NCI-H187 treated with DMSO at 0.1 percent for 48 hours (cell line): Measurements from ENCODE around the gene KTN1.

ENCODE experiments used
- DNase-seq: peaks from one replicate; lab custom pipeline; 2025; lab: John Stamatoyannopoulos, UW

The KTN1 gene

DNA sequence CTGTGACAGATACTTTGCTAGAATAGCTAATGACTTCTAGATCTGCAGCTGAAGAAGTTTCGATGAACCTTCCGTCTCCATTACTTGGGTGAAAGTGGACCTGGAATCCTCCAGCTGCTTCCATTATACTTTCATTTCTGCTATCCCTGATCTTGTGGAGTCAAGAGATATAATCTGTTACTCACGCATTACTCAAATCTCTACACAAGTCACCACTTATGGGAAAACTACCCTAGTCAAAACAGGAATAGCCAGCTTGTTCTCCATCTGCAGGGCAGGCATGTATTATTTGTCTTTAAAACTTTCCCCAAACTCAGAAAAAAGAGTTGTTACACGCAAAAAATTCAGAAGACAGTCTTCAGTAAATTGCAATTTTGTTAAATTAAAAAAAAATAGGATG is 2.8 kb upstream of the KTN1 start:
- DNase-seq, result no peak

DNA sequence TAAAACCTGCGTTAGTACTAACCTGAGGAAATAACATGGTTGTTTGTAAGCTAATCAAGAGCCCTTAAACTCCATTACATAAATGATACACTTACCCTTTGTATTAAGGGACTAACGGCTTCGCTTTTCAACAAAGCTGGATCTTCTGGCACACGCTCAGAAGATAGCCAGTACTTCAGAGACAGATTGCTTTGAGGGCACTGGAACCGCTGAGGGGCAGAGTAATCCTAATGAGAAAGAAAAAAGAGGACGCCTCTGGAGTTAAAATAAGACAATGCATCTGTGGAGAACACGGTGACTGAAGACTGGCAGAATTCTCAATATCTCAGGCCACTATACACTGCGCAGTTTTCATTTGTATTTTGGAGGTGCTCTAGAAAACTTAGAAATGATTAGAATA is 1.5 kb upstream of the KTN1 start:
- no peak for DNase-seq

DNA sequence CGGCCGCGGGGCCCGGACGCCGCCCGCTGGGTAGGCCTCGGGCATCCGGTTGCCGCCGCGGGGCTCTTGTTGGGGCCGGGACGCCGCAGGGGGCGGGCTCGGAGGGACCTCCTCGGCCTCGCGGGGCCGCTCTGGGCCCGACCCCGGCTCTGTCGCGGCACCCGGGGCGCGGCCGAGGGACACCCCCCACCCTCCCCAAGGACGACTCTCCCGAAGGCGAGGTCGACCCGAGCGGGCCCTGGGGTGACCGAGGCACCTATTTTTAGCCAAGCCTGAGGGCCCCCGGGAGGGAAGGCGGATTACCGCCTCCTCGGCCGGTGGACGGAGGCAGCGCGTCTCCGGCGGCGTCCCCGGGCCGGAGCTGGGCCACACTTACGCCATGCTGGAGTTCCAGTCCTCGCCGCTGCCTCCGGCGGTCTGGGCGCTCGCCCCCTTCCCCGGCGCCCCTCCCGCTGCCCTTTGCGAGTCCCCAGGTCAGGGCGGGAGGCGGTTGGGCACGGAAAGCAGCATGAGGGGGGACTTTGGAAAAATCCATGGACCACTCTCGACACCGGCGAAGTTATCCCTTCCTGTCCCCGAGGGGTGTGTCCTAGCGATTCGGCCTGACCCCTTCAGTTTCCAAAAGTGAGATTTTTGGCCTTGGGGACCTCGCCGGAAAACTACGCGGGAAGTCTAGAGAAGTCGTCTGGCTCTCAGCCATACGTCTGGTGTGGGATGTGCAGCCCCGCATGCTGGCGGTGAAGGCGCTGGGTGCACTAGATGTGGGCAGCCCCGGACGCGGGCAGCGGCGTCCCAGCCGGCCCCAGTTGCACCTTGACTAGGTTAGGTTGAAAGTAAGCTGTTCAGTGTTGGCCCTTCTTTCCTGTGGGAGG is 699 bp downstream of the KTN1 start:
- no peak for DNase-seq

DNA sequence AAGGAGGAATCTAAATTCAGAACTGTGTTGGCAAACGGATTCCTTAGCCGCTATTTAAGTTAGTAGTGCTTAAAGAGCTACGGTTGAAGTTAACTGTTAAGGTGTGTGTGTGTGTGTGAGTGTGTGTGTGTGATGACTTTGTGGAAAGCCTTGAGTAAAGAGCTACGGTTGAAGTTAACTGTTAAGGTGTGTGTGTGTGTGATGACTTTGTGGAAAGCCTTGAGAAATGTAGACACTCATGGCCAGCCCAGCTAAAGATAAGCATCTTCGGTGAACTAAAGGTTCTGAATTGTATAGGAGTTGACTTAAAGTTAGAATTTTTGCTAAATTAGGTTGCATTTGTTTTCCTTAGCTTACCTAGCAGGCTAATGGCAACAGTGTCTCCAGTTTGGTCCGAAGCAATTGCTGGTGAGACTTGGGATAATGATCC is 1.4 kb downstream of the KTN1 start:
- no peak for DNase-seq

DNA sequence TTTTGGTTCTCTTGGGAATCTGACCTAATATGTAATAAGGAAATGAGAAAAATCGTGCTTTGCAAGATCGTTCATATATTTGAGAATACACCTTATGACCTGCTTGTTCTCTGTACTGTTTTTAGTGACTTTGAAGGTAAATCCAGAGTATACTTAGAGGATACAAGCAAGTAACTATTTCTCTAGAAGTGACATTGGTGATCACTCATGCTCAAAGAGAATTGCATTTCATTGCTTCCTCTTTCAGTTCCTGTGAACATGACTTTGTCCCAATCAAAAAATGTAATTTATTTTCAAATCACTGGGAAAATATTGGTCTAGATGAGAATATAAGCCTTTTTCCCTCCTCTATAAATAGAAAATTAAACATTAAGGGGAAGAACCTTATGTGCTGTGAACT is 2.7 kb downstream of the KTN1 start:
- no peak for DNase-seq

DNA sequence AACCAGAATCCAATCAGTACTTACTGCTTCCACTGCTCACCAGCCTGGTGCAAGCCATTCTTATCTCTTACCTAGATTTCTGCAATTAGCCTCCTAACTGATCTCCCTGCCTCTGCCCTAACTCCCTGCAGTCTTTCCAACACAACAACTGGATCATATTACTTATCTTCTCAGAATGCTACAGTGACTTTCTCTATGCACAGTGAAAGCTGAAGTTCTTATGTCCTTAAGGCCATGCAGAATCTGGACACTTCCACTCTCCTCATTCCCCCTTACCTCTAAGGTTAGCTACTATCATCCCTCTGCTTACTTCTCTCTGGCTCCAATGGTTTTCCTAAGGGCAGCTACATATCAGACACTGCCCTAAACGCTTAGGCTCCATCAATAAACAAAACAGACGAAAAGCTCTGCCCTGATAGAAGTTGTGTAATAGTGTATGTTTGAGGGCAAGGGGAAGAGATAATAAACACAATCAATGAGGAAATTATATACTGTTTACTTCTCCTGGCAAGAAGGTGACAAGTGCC is 4.0 kb downstream of the KTN1 start:
- peak; percentile 38 for DNase-seq

DNA sequence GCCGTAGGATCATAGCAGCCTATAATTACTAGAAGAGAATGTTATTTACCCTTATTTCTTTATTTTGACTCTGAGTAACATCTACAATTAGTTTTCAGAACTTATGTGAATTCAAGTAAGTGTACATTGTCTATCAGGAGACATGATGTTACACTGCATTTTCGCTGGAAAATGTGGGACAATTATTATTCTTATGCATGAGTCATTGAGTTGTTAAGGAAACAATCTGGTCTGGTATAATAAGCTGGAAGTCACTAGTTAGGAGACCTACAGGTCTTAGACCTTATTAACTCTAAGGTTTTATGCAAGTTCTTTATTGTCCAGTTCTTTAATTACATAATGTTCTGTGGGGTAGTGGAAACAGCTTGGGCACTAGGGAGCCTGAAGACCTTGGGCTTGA is 5.8 kb downstream of the KTN1 start:
- no peak for DNase-seq

DNA sequence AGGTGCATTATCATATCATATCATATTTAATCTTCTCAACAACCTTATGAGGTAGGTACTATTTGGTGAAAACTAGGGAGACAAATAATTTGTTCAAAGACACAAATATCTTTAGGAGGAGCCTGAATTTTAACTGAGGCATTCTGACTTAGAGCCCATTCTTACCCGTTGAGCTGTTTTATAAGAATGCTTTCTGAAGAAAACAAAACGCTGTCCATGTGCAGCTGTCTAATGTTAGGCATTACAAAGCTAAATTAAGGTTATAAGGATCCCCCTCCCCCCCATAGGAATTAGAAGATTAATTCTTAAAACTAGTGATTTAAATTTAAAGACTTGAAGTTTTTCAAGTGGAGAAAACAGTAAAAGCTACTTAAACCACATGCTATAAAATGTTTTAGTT is 6.4 kb downstream of the KTN1 start:
- no peak for DNase-seq

DNA sequence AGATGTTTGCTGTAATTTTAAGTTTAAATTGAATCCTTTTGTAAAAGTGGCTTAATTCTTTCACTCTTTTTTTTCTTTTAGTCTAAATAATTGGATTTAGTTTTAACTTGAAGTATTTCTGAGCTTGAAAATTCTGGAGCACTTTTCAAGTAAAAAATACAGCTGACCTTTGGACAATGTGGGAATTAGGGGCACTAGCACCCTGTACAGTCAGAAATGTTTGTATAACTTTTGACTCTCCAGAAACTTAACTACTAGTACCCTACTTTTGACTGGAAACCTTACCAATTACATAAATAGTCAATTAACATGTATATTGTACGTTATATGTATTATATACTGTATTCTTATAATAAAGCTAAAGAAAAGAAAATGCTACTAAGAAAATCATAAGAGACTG is 7.8 kb downstream of the KTN1 start:
- DNase-seq, result no peak

DNA sequence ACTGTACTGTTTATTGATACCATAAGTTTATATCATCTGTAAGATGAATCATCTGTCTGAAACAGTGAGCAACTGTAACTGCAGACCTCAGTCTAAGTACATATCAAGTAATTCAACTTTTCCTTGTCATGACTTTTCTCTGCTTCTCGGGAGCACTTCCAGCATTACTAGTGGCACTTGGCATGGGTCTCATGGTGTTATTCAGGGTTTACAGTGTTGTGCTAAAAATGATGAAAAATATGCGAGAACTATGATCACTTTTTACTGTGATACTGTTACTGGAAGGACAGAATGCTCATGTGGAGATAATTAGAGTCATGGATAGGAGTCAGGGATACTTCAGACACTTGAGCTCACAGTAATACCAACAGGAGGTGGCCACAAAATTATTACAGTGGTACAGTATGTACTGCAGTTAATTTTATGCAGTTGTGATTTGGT is 8.3 kb downstream of the KTN1 start:
- DNase-seq, result no peak

DNA sequence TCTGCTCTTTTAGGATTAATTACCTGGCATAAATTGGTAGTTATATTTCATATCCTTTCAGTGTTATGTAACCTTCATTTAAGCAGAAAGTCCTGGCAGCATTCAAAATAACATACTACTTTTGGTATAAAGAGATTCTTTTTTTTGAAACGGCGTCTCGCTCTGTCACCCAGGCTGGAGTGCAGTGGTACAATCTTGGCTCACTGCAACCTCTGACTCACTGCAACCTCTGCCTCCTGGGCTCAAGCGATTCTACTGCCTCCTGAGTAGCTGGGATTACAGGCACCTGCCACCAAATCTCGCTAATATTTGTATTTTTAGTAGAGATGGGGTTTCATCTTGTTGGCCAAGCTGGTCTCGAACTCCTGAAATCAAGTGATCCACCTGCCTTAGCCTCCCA is 9.2 kb downstream of the KTN1 start:
- DNase-seq, result no peak

DNA sequence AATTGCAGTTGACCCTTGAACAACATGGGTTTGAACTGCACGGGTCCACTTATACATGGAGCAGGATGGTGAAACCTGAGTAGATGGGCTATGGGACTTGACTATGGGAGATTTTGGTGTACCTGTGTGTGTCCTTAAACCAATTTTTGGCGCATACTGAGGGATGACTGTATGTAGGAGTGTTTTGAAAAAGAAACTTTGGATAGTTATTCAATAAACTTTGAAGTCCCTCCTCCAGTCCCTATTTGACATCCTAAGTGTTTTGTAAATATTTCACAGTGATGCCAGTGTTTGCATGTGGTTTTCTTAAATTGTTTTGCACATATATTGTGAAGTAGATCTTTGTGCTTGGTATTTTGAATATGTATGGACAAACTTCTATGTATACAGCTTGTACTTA is 12.4 kb downstream of the KTN1 start:
- DNase-seq, result no peak

DNA sequence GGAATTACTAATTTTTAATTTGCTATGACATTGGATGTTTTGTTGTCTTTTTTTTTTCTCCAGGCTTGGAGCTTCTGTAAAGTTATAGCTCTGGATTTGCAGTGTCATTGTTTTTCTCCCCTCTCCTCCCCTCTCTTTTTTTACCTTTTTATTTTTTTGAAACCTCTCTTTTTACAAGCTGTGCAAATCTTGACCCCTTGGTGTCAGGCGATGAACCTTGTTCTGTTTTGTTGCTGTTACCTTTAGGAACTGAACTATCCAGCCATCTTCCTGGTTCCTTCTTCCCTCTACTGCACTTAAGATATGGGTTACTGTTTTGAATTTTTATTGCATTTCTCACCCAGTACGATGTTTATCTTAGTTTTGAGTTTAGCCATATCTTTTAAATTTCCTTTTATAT is 13.7 kb downstream of the KTN1 start:
- DNase-seq, result no peak

DNA sequence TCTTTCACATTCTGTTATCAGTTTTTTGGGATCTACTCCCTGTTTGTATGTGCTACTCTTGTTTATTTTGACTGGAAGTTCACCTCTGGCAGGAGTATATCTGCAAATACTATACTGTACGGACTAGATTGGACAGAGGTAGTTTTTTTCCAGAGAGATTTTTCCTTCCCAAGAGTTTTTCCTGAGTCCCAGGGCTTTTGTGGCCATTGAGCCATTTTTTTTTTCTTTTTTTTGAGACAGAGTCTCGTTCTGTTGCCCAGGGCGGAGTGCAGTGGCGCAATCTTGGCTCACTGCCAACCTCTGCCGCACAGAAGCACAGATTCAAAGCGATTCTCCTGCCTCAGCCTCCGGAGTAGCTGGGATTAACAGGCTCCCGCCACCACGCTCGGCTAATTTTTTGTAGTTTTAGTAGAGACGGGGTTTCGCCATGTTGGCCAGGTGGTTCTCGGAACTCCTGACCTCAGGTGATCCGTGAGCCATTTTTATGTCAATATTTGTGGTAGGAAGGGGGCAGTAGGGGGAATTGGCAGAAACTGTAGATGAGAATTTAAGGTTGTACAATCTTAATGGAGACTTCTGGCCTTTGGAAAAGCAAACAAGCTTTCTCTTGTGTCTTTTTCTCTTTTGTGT is 19.4 kb downstream of the KTN1 start:
- no peak for DNase-seq

DNA sequence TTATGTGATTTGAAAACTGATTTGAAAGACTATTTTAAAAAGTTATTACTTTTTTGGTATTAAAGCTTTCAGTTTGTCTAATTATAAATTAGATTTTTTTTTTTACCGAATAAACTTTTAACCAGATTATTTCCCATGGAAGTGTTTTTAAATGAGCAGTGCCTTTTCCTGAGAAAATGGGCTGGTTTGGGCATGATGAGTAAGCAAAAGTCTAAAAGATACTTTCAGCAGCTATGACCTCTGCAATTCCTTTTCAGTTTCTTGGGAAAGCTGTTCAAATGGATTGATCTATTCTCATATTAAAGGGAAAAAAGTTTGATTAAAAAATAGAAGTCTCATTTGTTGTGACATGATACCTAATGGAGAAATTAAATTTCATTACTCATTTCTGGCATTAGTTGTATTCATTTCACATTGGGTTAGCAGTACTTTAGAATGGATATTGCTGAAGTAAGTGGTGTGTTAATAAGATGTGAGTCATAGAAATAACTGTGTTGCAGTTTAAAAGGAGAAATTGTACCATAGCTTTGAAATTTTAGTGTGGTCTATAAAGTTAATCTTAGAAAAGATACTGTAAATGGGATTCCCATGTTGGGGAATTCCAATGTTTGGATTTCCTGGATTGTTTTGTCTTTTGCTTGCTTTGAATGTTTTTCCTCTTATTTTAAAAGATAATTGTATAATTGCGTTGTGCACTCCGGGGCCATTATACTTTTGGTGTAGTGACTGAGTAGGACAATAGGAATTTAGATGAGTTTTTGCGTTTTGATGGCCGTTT is 21.0 kb downstream of the KTN1 start:
- DNase-seq, result no peak

DNA sequence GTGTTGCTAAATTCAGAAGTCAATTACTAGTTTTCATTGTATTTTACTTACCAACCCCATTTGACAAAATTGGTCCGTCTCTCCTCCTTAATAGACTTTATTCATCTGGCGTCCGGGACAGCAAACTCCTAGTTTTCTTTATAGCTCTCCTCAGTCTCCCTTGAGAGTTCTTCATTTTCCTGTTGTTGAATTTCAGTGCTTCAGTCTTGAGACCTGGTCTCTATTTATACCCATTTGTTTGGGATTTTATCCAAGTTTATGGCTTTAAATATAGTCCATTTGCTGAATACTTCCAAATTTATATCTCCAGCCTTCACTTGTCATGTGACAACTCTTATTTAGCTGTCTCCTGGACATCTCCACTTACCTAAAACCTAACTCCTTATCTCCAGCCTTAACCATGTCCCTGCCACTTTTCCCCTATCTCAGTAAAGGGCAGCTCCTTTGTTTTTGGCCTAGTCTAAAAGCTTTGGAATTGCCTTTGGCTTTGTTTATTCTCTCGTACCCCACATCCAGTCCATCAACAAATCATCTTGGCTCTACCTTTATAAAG is 23.5 kb downstream of the KTN1 start:
- DNase-seq, result no peak

DNA sequence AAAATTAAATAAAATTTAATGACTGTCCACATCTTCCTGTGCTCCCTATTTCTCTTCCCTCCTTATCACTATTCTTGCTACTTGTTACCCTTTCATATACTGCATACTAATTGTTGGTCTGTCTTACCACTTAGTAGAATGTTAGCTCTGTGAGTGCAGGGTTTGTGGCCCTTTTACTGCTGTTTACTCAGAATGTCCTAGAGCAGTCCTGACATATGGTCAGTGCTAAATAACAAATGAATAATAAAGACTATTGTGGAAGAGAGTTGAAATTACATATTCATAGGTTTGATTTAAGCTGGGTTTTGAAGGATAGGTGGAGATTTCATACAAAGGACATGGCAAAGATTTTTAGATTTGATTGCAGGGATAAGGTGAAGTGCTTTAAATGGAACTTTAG is 24.5 kb downstream of the KTN1 start:
- DNase-seq, result no peak

DNA sequence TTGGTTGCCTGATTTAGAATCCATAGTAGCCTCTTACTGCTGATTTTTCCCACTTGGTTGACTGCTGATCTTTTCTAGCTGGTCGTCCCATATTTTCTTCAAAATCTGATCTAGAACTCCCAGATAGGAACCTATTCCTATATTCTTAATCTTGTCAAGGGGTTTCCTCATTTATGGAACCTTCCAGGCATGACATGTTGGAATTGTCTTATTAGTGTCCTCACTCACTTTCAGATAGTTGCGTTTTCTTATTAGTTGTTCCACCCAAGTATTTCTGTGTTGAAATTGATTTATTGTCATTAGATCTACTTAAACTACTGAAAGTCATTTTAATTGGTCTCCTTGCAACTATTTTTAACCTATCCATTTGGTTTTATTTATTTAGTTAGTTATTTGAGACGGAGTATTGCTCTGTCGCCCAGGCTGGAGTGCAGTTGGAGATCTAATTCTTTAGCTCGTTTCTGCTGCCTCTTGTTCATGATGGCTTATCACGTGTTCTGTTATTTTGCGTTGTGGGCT is 25.0 kb downstream of the KTN1 start:
- DNase-seq, result no peak

DNA sequence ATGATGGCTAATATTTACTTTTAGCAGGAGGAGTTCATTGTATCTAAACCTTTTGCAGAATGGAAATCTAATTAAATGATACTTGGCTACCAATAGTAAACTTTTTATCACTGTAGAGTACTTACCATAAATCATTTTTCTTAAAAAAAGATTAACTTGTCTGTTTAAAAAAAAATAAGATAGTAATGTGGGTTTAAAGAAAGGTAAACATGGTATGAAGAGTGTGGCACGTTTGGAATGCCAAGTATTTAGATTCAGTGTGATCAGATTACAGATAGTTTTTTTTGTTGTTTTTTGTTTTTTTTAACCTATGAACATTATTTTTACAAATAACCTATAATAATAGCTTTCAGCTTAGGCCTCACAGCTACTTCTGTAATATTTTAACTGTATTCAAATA is 25.8 kb downstream of the KTN1 start:
- DNase-seq, result no peak

DNA sequence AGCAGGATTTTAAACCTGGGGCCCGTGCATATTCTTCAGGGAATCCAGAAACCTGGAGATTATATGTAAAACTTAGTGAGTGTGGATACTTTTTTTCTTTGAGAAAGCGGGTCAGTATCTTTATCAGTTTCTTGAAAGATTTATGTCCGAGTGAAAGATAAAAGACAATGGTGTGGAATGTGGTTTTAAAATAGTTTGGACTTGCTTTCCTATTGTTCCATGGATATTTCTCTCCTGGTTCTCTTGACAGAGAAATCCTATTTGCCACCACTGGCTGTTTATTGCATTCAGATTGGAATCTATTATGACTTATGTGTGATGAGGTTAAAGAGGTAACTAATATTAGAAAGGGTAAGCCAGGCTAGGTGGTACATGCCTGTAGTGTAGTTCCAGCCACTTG is 27.4 kb downstream of the KTN1 start:
- DNase-seq, result no peak

DNA sequence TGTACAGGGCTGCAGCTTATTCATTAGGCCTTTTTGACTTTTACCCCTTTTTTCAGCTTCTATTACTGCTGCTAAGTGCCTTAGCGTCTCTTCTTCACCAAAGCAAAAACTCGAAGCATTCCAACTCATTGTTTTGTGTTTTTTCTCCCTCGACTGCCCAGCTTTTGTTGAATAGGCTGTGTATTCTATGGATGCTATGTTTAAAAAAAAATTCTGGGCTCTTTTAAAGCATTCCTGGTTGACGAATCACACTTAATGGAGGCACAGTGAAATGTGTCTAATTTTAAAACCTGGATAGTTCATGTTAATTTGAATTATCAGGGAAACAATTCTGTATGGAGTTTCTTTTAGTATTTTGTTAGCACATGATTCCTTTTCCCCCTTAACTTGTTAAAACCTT is 29.7 kb downstream of the KTN1 start:
- DNase-seq, result no peak

DNA sequence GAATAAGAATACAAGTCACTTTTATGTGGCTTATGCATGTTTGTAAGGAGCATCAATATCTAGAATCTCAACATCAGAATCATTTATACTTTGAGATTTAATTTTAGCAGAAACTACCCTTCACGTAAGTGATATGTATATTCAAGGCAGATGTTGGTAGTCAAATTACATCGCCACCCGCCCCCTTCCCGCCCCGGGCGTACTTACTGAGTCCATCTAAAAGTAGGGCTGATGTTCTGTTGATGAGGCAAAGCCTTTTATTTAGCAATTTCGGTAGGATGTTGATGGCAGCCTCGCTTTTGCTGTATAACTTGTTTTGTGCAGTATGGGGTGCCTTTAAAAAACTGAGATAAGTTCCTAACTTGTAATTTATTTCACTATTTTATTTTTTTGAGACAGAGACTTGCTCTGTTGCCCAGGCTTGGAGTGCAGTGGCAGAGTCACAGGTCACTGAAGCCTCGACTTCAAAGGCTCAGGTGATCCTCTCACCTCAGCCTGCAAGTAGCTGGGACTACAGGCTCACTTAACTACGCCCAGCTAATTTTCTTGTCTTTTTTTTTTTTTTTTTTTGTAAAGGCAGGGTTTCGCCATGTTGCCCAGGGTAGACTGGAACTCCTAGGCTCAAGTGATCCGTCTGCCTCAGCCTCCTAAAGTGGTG is 30.8 kb downstream of the KTN1 start:
- DNase-seq, result no peak
